ENCODE results near the gene ATP2A1. TPM values are rescaled to one million over a fixed set of nuclear protein-coding genes. Genes with fewer than 3 reads are reported as not detected.
A peak's percentile ranks its signal among the peaks of the same experiment; 100 is the strongest.

Gene ATP2A1
- total and polyA plus RNA-seq, 2 of the 4 experiments (the other 2 are of a cell fraction) = under 0.01 to 0.63 TPM

DNA sequence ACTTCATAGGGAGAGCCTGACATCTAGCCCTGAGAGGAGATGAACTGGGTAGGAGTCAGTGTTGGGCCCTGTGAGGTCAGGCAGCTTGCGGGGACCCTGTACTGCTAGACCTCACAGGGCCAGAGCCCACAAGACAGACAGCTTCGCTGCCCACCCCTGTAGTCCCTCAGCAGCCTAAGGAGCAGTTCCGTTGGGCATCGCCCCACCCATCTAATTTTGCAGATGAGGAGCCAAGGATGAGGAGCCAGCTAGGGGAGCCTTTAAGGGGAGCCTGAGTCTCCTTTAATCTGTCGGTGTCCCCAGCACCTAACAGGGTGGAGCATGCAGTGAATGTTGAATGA, 31.4 kb upstream of the ATP2A1 start:
- Histone ChIP-seq H2AK9ac (replicated peaks; ENCODE audit: low read depth, low read length, poor library complexity) (peak overlapping the region; percentile 0), H3K9me1 (ENCODE audit: insufficient read depth, low read length) (no peaks in the 10 kb centered on the region), H3K56ac (ENCODE audit: extremely low read depth, insufficient read depth, low read length) (peak overlapping the region; percentile 54), H2BK5ac (ENCODE audit: low read depth, low read length, poor library complexity, severe bottlenecking) (peak overlapping the region; percentile 8), H2BK15ac (ENCODE audit: low read depth, low read length) (no peak overlapping the region), H3K4ac (ENCODE audit: low read depth, low read length) (peak overlapping the region; percentile 78), H4K20me1 (ENCODE audit: insufficient read depth, low read length) (peaks cover 11% of the 10 kb centered on the region), H3K36me3 (ENCODE audit: control insufficient read depth, insufficient read depth, low read length) (peaks cover 32% of the 10 kb centered on the region), H3K4me3 (ENCODE audit: insufficient read depth, low read depth, low read length) (peak overlapping the region; percentile 81), H4K91ac (ENCODE audit: insufficient read depth, low read depth, low read length) (peak overlapping the region; percentile 37), H3K4me2 (ENCODE audit: low read depth, low read length) (peak overlapping the region; percentile 87), H3K9ac (ENCODE audit: low read depth, low read length) (peak overlapping the region; percentile 84), H2BK20ac (ENCODE audit: low read depth, low read length) (no peak overlapping the region), H3K9me3 (ENCODE audit: control insufficient read depth, insufficient read depth, low read length) (no peaks in the 10 kb centered on the region), H3K14ac (replicated peaks; ENCODE audit: low read depth, low read length) (peak overlapping the region; percentile 92), H3K18ac (ENCODE audit: low read depth, low read length) (peak overlapping the region; percentile 2; the same call in 1 of the 2 replicates), H4K8ac (ENCODE audit: low read depth in 2 of 2, low read length in 2 of 2) (peak overlapping the region; percentile 78 to 79), H3K27ac (ENCODE audit: insufficient read depth, low read length) (peak overlapping the region; percentile 61), H4K5ac (ENCODE audit: low read depth, low read length) (peak overlapping the region; percentile 53), H3K23ac (ENCODE audit: low read depth, low read length) (peak overlapping the region; percentile 80; the same call in 1 of the 2 replicates), H3K79me1 (ENCODE audit: low read depth in 1 of 2, low read length in 2 of 2) (peaks cover 14 to 54% of the 10 kb centered on the region in 2 experiments; a peak in 3 of 4 replicates), H2AFZ (replicated peaks; ENCODE audit: low read length, poor library complexity) (peak overlapping the region; percentile 96), H2AK5ac (ENCODE audit: low read depth, low read length) (peak overlapping the region; percentile 71), H2BK120ac (ENCODE audit: low read depth, low read length) (no peak overlapping the region), H3K4me1 (ENCODE audit: control insufficient read depth, insufficient read depth, low read length) (peaks cover 6% of the 10 kb centered on the region), H3K27me3 (ENCODE audit: control insufficient read depth, insufficient read depth, low read length) (no peaks in the 10 kb centered on the region)
- ChIA-PET CTCF (interaction anchor here (1.4 to 1.6 kb wide), 2 partner anchors 26 to 98 kb away, joined by 4 read pairs; no protein-coding TSS in a partner anchor), POLR2A (ENCODE audit: unreplicated experiment) (interaction anchor here (0.7 to 2.1 kb wide), 2 partner anchors 16 to 25 kb away, joined by 8 to 15 read pairs; no protein-coding TSS in a partner anchor)
- ATAC-seq (ENCODE audit: low read depth) = peak; percentile 15
- in situ Hi-C loops (cut with MboI; ENCODE audit: low sequenced_read_pairs) = no loop called here
- intact Hi-C loops (cut with micrococcal nuclease) = loop anchor here (2.0 kb wide), 1 partner anchor 16 kb away; the partner anchor contains the start of gene SH2B1
- peak; percentile 6 for DNase-seq
- BruUV-seq (replicated peaks) = no TSS peak
- WGBS, 2 experiments (ENCODE audit: extremely low coverage in 2 of 2, insufficient read length in 1 of 2) = no CpG with 5 or more reads among the region's 5 CpGs
- TF ChIP-seq MAZ (IDR thresholded peaks at IDR 0.05; ENCODE audit: borderline replicate concordance, low read depth, low read length) = no peak
- TF ChIP-seq MXI1 (IDR thresholded peaks at IDR 0.05; ENCODE audit: borderline replicate concordance, low read depth, low read length) = no peak
- TF ChIP-seq SMC3 (IDR thresholded peaks at IDR 0.05; ENCODE audit: low read depth, low read length) = no peak
- 0 out of 2 replicates have a peak, but pooled peaks have one; percentile 0 for TF ChIP-seq CHD1 (IDR thresholded peaks at IDR 0.05; ENCODE audit: low read depth, low read length)
- TF ChIP-seq RFX5 (IDR thresholded peaks at IDR 0.05; ENCODE audit: low read depth, low read length) = no peak
- dilution Hi-C loops (cut with HindIII; ENCODE audit: low sequenced_read_pairs, unreplicated experiment) = no loop called here
